H1 (cell line): ENCODE measurements around the gene CAMTA1. TPM values are rescaled to one million over a fixed set of nuclear protein-coding genes. Genes with fewer than 3 reads are reported as not detected.

Source experiments
- CHD7 ChIP-seq: fragments of 300-600 bp; sonication (generic); IDR thresholded peaks from 2 replicates; pipeline ENCODE4 v1.7.1; 2012; ENCODE audit warnings: low read length, moderate library complexity, mild to moderate bottlenecking, inconsistent platforms; ENCODE audit not compliant: insufficient replicate concordance
- polyA plus RNA-seq, 7 experiments: library from polyadenylated mRNA; depleted of rRNA in 3 of 7; stranded (reverse) in 5 of 7; unstranded in 2 of 7; fragments of >200 nt in 5 of 7; fragments of 200-250 nt in 2 of 7; gene quantifications; 1 replicate in 5 of 7; 2 replicates in 1 of 7; 4 replicates in 1 of 7; pipeline versions ENCODE4 v1.2.1 to v1.2.3, GENCODE V29; 2011 to 2013; ENCODE audit warnings: missing spikeins in 2 of 7, mixed read lengths in 2 of 7
- total RNA-seq: library from RNA; stranded (reverse); fragmentation: NEBNext Ultra II Directional; extraction: Animal tissue kit (Norgen Biotek cat#: 25700); gene quantifications from 2 replicates; pipeline ENCODE4 v1.2.1, GENCODE V29; 2021

The CAMTA1 gene
- total and polyA plus RNA-seq, 2 of the 8 experiments (the other 6 are each of a cell fraction or from before 2014, with no cell fraction given), result 65.0 to 119 TPM

GRCh38 chr1:7409278-7409677 is 624.0 kb downstream of the CAMTA1 start (continued):
- TF ChIP-seq CHD7, result no peak
